Measurements from ENCODE around the gene KDM7A.

The KDM7A gene

GRCh38 chr7:140081774-140082425, 94.9 kb downstream of the KDM7A start:
- DNase-seq, result no peak

GRCh38 chr7:140080919-140081318, 95.9 kb downstream of the KDM7A start:
- DNase-seq, result no peak

- no peak for DNase-seq
Measured at GRCh38 chr7:140079121-140079536, 97.7 kb downstream of the KDM7A start.

- DNase-seq, result no peak
Measured at GRCh38 chr7:140078392-140078791, 98.4 kb downstream of the KDM7A start.

GRCh38 chr7:140074780-140075179, 102.0 kb downstream of the KDM7A start:
- no peak for DNase-seq

GRCh38 chr7:140070546-140070945, 106.2 kb downstream of the KDM7A start:
- DNase-seq, result no peak

GRCh38 chr7:140069298-140069949, 107.4 kb downstream of the KDM7A start:
- DNase-seq, result no peak

GRCh38 chr7:140068033-140068432, 108.8 kb downstream of the KDM7A start:
- DNase-seq, result no peak

GRCh38 chr7:140067052-140067451, 109.7 kb downstream of the KDM7A start:
- no peak for DNase-seq

GRCh38 chr7:140062528-140063299, 114.1 kb downstream of the KDM7A start, which contains the start of gene PARP12:
TSS of gene PARP12 (minus strand) at chr7:140062951. CDS start at chr7:140062847, 104 bp downstream.
- peak; percentile 25 for DNase-seq

- no peak for DNase-seq
Measured at GRCh38 chr7:140062118-140062527, 114.7 kb downstream of the KDM7A start.

- no peak for DNase-seq
Measured at GRCh38 chr7:140061607-140061930, 115.2 kb downstream of the KDM7A start.

- DNase-seq, result peak; percentile 5
Measured at GRCh38 chr7:140060788-140061606, 115.8 kb downstream of the KDM7A start.

- DNase-seq, result no peak
Measured at GRCh38 chr7:140060243-140060630, 116.5 kb downstream of the KDM7A start.

- DNase-seq, result no peak
Measured at GRCh38 chr7:140059273-140060242, 117.2 kb downstream of the KDM7A start.

GRCh38 chr7:140058517-140058916, 118.3 kb downstream of the KDM7A start:
- no peak for DNase-seq

GRCh38 chr7:140057143-140057535, 119.6 kb downstream of the KDM7A start:
- no peak for DNase-seq

- no peak for DNase-seq
Measured at GRCh38 chr7:140056431-140057142, 120.2 kb downstream of the KDM7A start.

GRCh38 chr7:140055833-140056232, 121.0 kb downstream of the KDM7A start:
- DNase-seq, result no peak

- no peak for DNase-seq
Measured at GRCh38 chr7:140054751-140055150, 122.0 kb downstream of the KDM7A start.
